HepG2 (cell line): ENCODE data around the gene EEIG1. TPM values are rescaled to one million over a fixed set of nuclear protein-coding genes. Genes with fewer than 3 reads are reported as not detected.

Experiments used
- ATAC-seq: fragments of 200-7000 bp; cut with Tn5 transposase; 3 replicates; pipeline ENCODE4 v1.9.1; 2020; ENCODE audit warnings: mild to moderate bottlenecking, moderate library complexity
- BruUV-seq: library from RNA; stranded (reverse); fragments of 400-500 nt; replicated peaks from 2 replicates; lab custom pipeline; 2021; lab: Mats Ljungman, UMichigan
- CTCF ChIA-PET: fragments of 300-600 bp; formaldehyde crosslinking; extraction: SDS; loops from one replicate; lab custom pipeline; 2021; ENCODE audit warnings: low total read pairs, inconsistent platforms, low intra/inter-chr PET ratio; lab: Yijun Ruan, JAX
- POLR2A ChIA-PET: fragments of 350-600 bp; sonication (Branson Sonifier 250); formaldehyde crosslinking; loops from one replicate; lab custom pipeline; 2020; ENCODE audit warnings: antibody characterized with exemption, inconsistent platforms; lab: Yijun Ruan, JAX
- DNase-seq: peaks from one replicate; pipeline ENCODE4 v3.0.0-alpha.2; 2015; ENCODE audit warnings: low spot score
- FAIRE-seq: peaks from 3 replicates; lab custom pipeline; 2011; peaks lifted over from hg19 to GRCh38; lab: Jason Lieb, UNC
- H2AFZ ChIP-seq: one replicate; pipeline ENCODE4 v1.6.1; 2011; ENCODE audit warnings: low read length, inconsistent platforms
- H3K27ac ChIP-seq: fragments of 300-600 bp; 3 replicates; pipeline ENCODE4 v1.8.0; 2011; ENCODE audit warnings: mixed run types, mild to moderate bottlenecking, mixed read lengths, low read length, inconsistent platforms; ENCODE audit not compliant: insufficient read depth; ENCODE audit errors: extremely low read length
- H3K27me3 ChIP-seq, 2 experiments: fragments of 200-600 bp in 1 of 2; 2 replicates in 1 of 2; 3 replicates in 1 of 2; pipeline versions ENCODE4 v1.6.0 to v1.8.0; 2011; ENCODE audit warnings: low read length in 2 of 2, mild to moderate bottlenecking in 2 of 2, moderate library complexity in 2 of 2, inconsistent platforms in 1 of 2; ENCODE audit not compliant: insufficient read depth in 2 of 2, control insufficient read depth in 1 of 2
- H3K36me3 ChIP-seq, 2 experiments: fragments of 200-600 bp in 1 of 2; replicated peaks in 1 of 2; 2 replicates in 1 of 2; 3 replicates in 1 of 2; pipeline versions ENCODE4 v1.5.1 to v1.8.0; 2011; ENCODE audit warnings: low read length in 2 of 2, inconsistent platforms in 1 of 2; ENCODE audit not compliant: insufficient read depth in 2 of 2, control insufficient read depth in 1 of 2
- H3K4me1 ChIP-seq: 2 replicates; pipeline ENCODE4 v1.5.1; 2012; ENCODE audit warnings: low read length, inconsistent platforms; ENCODE audit not compliant: insufficient read depth
- H3K4me2 ChIP-seq: 2 replicates; pipeline ENCODE4 v1.6.0; 2011; ENCODE audit warnings: low read depth, low read length, inconsistent platforms
- H3K4me3 ChIP-seq, 3 experiments: fragments of 200-600 bp in 1 of 3; sonication (generic), shearing (Covaris generic) in 1 of 3; replicated peaks in 1 of 3; 2 replicates each; pipeline ENCODE4 v1.5.1; 2011 to 2016; ENCODE audit warnings: low read length in 3 of 3, inconsistent platforms in 2 of 3, low read depth in 2 of 3, mild to moderate bottlenecking in 2 of 3, control low read depth in 1 of 3, mixed read lengths in 1 of 3; ENCODE audit not compliant: insufficient read depth in 1 of 3
- H3K79me2 ChIP-seq: one replicate; pipeline ENCODE4 v1.6.1; 2011; ENCODE audit warnings: low read length, inconsistent platforms; ENCODE audit not compliant: insufficient read depth
- H3K9ac ChIP-seq: 2 replicates; pipeline ENCODE4 v1.6.0; 2011; ENCODE audit warnings: mild to moderate bottlenecking, low read depth, low read length, inconsistent platforms; ENCODE audit not compliant: insufficient read depth
- H3K9me3 ChIP-seq: 2 replicates; pipeline ENCODE4 v1.5.1; 2012; ENCODE audit warnings: mild to moderate bottlenecking, low read length
- H4K20me1 ChIP-seq: 2 replicates; pipeline ENCODE4 v1.6.0; 2011; ENCODE audit warnings: inconsistent platforms, mild to moderate bottlenecking, low read length, moderate library complexity; ENCODE audit not compliant: insufficient read depth
- CHD4 ChIP-seq: fragments of 200-600 bp; sonication (generic); IDR thresholded peaks from 2 replicates; pipeline ENCODE4 v1.7.0; 2017; ENCODE audit warnings: mild to moderate bottlenecking, low read length, borderline replicate concordance
- MXD3 ChIP-seq: IDR thresholded peaks from 2 replicates; pipeline ENCODE4 v1.6.1; 2016; ENCODE audit warnings: mild to moderate bottlenecking, missing biosample characterization, missing genetic modification reagents
- SCMH1 ChIP-seq: sonication (generic); formaldehyde crosslinking; IDR thresholded peaks from 2 replicates; pipeline ENCODE4 v1.9.0; 2021; ENCODE audit warnings: missing genetic modification reagents, mild to moderate bottlenecking, borderline replicate concordance
- ZBTB7A ChIP-seq: sonication (generic); formaldehyde crosslinking; IDR thresholded peaks from 2 replicates; pipeline ENCODE4 v1.8.0; 2022; ENCODE audit warnings: mild to moderate bottlenecking, missing genetic modification reagents
- ZC3H13 ChIP-seq: sonication (generic); formaldehyde crosslinking; IDR thresholded peaks from 2 replicates; pipeline ENCODE4 v1.8.1; 2023; ENCODE audit warnings: mild to moderate bottlenecking, missing genetic modification reagents, moderate library complexity
- ZFAT ChIP-seq: sonication (generic); formaldehyde crosslinking; conservative IDR thresholded peaks from 2 replicates; pipeline ENCODE4 v1.8.1; 2023; ENCODE audit warnings: missing genetic modification reagents, inconsistent platforms
- ZNF207 ChIP-seq: fragments of 450-650 bp; IDR thresholded peaks from 2 replicates; pipeline ENCODE4 v1.6.1; 2016; ENCODE audit warnings: antibody characterized with exemption, borderline replicate concordance
- ZNF629 ChIP-seq: sonication (generic); formaldehyde crosslinking; conservative IDR thresholded peaks from 2 replicates; pipeline ENCODE4 v1.5.0; 2020; ENCODE audit warnings: missing genetic modification reagents
- WGBS: methylation state at CpG from one replicate; pipeline ENCODE4 v1.1.6; 2017; ENCODE audit warnings: low lambda C conversion rate; 5-methylcytosine and 5-hydroxymethylcytosine counted together
- in situ Hi-C: cut with HindIII; loops from 2 replicates; pipeline ENCODE4 v1.10.0; 2017; ENCODE audit warnings: low pct_unique_long_range_greater_than_20kb; ENCODE audit not compliant: extremely low pct_ligation_motif_present
- intact Hi-C: fragments of 100-400 bp; cut with micrococcal nuclease; formaldehyde crosslinking; loops from one replicate; pipeline ENCODE4 v1.10.0; 2022; ENCODE audit not compliant: unreplicated experiment
- polyA plus RNA-seq, 8 experiments: library from polyadenylated mRNA; depleted of rRNA in 3 of 8; stranded (reverse) in 7 of 8; unstranded in 1 of 8; fragments of >200 nt; fragmentation: Illumina TruSeq in 4 of 8; extraction: Trizol in 4 of 8; gene quantifications; 2 replicates each; pipeline versions ENCODE4 v1.2.1 to v1.2.3, GENCODE V29; 2011 to 2016; ENCODE audit warnings: low read depth in 4 of 8, missing spikeins in 1 of 8, mixed read lengths in 1 of 8; ENCODE audit not compliant: insufficient read depth in 1 of 8
- total RNA-seq, 5 experiments: library from RNA; depleted of rRNA; stranded (reverse); fragments of >200 nt; fragmentation: Illumina TruSeq; extraction: Trizol; gene quantifications; 2 replicates each; pipeline ENCODE4 v1.2.3, GENCODE V29; 2016; ENCODE audit warnings: low read depth in 1 of 5

EEIG1 gene
- total and polyA plus RNA-seq, 2 of the 13 experiments (the other 11 are each of a cell fraction or from before 2014, with no cell fraction given) = 16.6 to 25.2 TPM

GRCh38 chr9:127993721-127994120 lies 12.9 kb upstream of the EEIG1 start:
- Histone ChIP-seq H3K36me3 (no peaks in the 10 kb centered on the region), H3K4me1 (peaks cover 61% of the 10 kb centered on the region), H3K4me3 (no peak overlapping the region), H3K27ac (no peak overlapping the region), H3K9me3 (no peaks in the 10 kb centered on the region), H3K79me2 (no peaks in the 10 kb centered on the region), H3K27me3 (no peaks in the 10 kb centered on the region), H2AFZ (no peak overlapping the region), H3K9ac (no peak overlapping the region), H4K20me1 (no peaks in the 10 kb centered on the region), H3K4me2 (no peak overlapping the region)
- intact Hi-C loops (no loop called here), in situ Hi-C loops (no loop called here)
- TF ChIP-seq SCMH1 (CRISPR knock-in tag) = no peak
- TF ChIP-seq ZNF629 (CRISPR knock-in tag) = peak; percentile 87
- 60% methylated on average over 4 of the region's 4 CpGs for WGBS
- CTCF ChIA-PET = no interaction called here
- ATAC-seq (no peak), FAIRE-seq (no peak), DNase-seq (no peak)
- POLR2A ChIA-PET = interaction anchor here (1.3 kb wide), 1 partner anchor 13 kb away, joined by 3 read pairs; no protein-coding TSS in a partner anchor
- no TSS peak for BruUV-seq

GRCh38 chr9:127991757-127992274 lies 11.0 kb upstream of the EEIG1 start:
- BruUV-seq = no TSS peak
- H3K36me3 ChIP-seq = no peaks in the 10 kb centered on the region
- H3K27ac ChIP-seq = peak overlapping the region; percentile 58
- H3K79me2 ChIP-seq = no peaks in the 10 kb centered on the region
- ChIA-PET POLR2A (interaction anchor here (0.7 to 1.5 kb wide), 5 partner anchors 10 to 76 kb away, joined by 3 to 4 read pairs (median 3); partner anchors contain the start of gene NAIF1), CTCF (no interaction called here)
- intact Hi-C loops = no loop called here
- FAIRE-seq (no peak), ATAC-seq (no peak), DNase-seq (no peak)
- H3K9me3 ChIP-seq = no peaks in the 10 kb centered on the region
- no peak overlapping the region for H2AFZ ChIP-seq
- H3K27me3 ChIP-seq = no peaks in the 10 kb centered on the region
- peaks cover 63% of the 10 kb centered on the region for H3K4me1 ChIP-seq
- in situ Hi-C loops = no loop called here
- TF ChIP-seq ZFAT (no peak), ZC3H13 (no peak), ZBTB7A (CRISPR knock-in tag) (no peak), ZNF629 (CRISPR knock-in tag) (peak; percentile 83), ZNF207 (no peak), CHD4 (0 out of 2 replicates have a peak, but pooled peaks have one; percentile 16), MXD3 (CRISPR knock-in tag) (no peak)
- H4K20me1 ChIP-seq = no peaks in the 10 kb centered on the region
- H3K9ac ChIP-seq = peak overlapping the region; percentile 54
- 39% methylated on average over 3 of the region's 3 CpGs for WGBS
- peak overlapping the region in 1 of 3 experiments; percentile 34; a peak in 1 of 6 replicates for H3K4me3 ChIP-seq
- peak overlapping the region; percentile 48 for H3K4me2 ChIP-seq
